Heart right ventricle (tissue), 16 donors: ENCODE data around the gene ACER3. TPM values are rescaled to one million over a fixed set of nuclear protein-coding genes. Genes with fewer than 3 reads are reported as not detected.
A peak's percentile ranks its signal among the peaks of the same experiment; 100 is the strongest.
"Not testable (repeated sequence)": the region's sequence is repeated elsewhere in the genome, so short reads cannot be mapped to it uniquely, and the experiment has no call there.

Experiments
- ATAC-seq, 8 donors: fragments of 200-7000 bp; cut with Tn5 transposase; one replicate each; pipeline ENCODE4 v1.9.1; 2020; ENCODE audit warnings: mild to moderate bottlenecking in 8 of 8, moderate library complexity in 8 of 8, moderate number of reproducible peaks in 1 of 8
- DNase-seq, 2 donors: peaks; one replicate each; pipeline ENCODE4 v3.0.0-alpha.2; 2020
- H3K27ac ChIP-seq, 10 donors: fragments of 200-600 bp; sonication (generic) in 2 of 10; one replicate each; pipeline versions ENCODE4 v1.5.0 to v1.8.0; 2020 to 2022; ENCODE audit warnings: mild to moderate bottlenecking in 3 of 10
- H3K27me3 ChIP-seq, 7 donors: fragments of 200-600 bp; one replicate each; pipeline ENCODE4 v1.8.0; 2021 to 2022; ENCODE audit warnings: mild to moderate bottlenecking in 2 of 7
- H3K36me3 ChIP-seq, 9 donors: fragments of 200-600 bp; sonication (generic) in 1 of 9; one replicate each; pipeline versions ENCODE4 v1.5.0 to v1.8.0; 2020 to 2022; ENCODE audit warnings: mild to moderate bottlenecking in 2 of 9
- H3K4me1 ChIP-seq, 9 donors: fragments of 200-600 bp; sonication (generic) in 1 of 9; one replicate each; pipeline versions ENCODE4 v1.5.0 to v1.8.0; 2020 to 2022; ENCODE audit warnings: mild to moderate bottlenecking in 4 of 9
- H3K4me3 ChIP-seq, 10 donors: fragments of 200-600 bp; sonication (generic) in 2 of 10; one replicate each; pipeline versions ENCODE4 v1.5.0 to v1.8.0; 2020 to 2022; ENCODE audit warnings: mild to moderate bottlenecking in 7 of 10, moderate library complexity in 2 of 10
- H3K9me3 ChIP-seq, 11 donors: fragments of 200-600 bp in 10 of 11; sonication (generic) in 2 of 11; one replicate each; pipeline versions ENCODE4 v1.5.0 to v1.8.0; 2013 to 2022; ENCODE audit warnings: mild to moderate bottlenecking in 2 of 11, control low read depth in 1 of 11, moderate library complexity in 1 of 11
- WGBS, 2 donors: extraction: QIAGEN DNeasy Blood & Tissue Kit; methylation state at CpG; one replicate each; pipeline ENCODE4 v1.1.7; 2013; ENCODE audit warnings: inconsistent platforms in 1 of 2; 5-methylcytosine and 5-hydroxymethylcytosine counted together
- intact Hi-C, 10 donors: fragments of 100-400 bp; cut with DNase I; formaldehyde crosslinking; loops; one replicate each; pipeline versions ENCODE4 v1.11.1 to v1.14.2; 2022
- polyA plus RNA-seq, 2 donors: library from polyadenylated mRNA; stranded (reverse); fragments of 200-250 nt; gene quantifications; one replicate each; pipeline ENCODE4 v1.2.3, GENCODE V29; 2013
- total RNA-seq, 10 donors: library from RNA; stranded (reverse); fragmentation: NEBNext Ultra II Directional in 3 of 10; extraction: Animal tissue kit (Norgen Biotek cat#: 25700) in 3 of 10; gene quantifications; one replicate each; pipeline versions ENCODE4 v1.2.1 to v1.2.4, GENCODE V29; 2021 to 2023
- TF ChIP-seq, protein P1 (sequence below), 9 donors: fragments of 200-600 bp; sonication (generic) in 2 of 9; IDR thresholded peaks; one replicate each; pipeline versions ENCODE4 v1.5.0 to v1.8.0; 2021 to 2022; ENCODE audit warnings: antibody characterized with exemption in 9 of 9, mild to moderate bottlenecking in 5 of 9, moderate library complexity in 1 of 9
- donor health status: Arrhythmogenic right ventricular cardiomyopathy.
- donor health status: ischemic (EF 13 %, LVEDD 7.1; RV severe dilation, severe dysfunction).
- donor health status: healthy with polysubstance abuse.
- donor health status: DM: no; HTN: yes; CAD: no.
- donor health status: DM: no; HTN: no; CAD: no.
- donor health status: ischemic (EF 25% LVEDD 6.9; RV normal size, moderate dysfunction).
- donor health status: ischemic (EF 25% LVEDD 5.7; RV mildly dilated, moderate dysfunction).
- donor health status: healthy.
- donor health status: DM: yes; HTN: yes; CAD: no.
- donor health status: Ischemic cardiomyopathy.
- donor health status: ischemic (EF 35%, LVEDD 5.7; RV mildly dilated, moderate dysfunction).
- donor health status: nonischemic (EF 11% LVEDD 7.7; RV severe dilation, severe dysfunction).
- donor health status: DM: yes; HTN: yes; CAD: no.
- donor health status: PGD.
- donor health status: ischemic (EF 29% LVEDD 5.4; RV normal size, mild dysfunction).
- donor health status: nonischemic (EF 23%, LVEDD 6.1; RV moderate dilation, normal function).

Gene ACER3
- total and polyA plus RNA-seq, 12 donors: 2.9 to 14.8 (median 9.6) TPM

DNA sequence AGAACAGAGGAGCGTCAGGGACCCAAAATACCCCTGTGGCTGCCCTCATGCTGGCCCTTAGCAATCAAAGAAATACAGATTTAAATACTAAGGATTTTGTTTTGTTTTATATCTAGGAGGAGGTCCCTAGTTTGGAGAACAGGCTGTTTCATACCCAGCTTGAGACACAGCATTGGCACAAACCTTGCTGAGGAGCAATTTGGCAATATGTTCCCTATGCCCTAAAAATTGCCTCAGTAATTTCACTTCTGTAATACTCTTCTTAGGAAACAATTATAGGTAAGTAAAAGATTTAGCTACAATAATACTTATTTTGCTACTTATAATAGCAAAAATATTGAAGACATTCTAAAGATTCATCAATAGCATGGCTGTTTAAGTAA, 40.5 kb upstream of the ACER3 start:
- peak overlapping the region in 2 of 10 donors; percentile 25 to 39 for H3K27ac ChIP-seq
- TF ChIP-seq, protein P1, sequence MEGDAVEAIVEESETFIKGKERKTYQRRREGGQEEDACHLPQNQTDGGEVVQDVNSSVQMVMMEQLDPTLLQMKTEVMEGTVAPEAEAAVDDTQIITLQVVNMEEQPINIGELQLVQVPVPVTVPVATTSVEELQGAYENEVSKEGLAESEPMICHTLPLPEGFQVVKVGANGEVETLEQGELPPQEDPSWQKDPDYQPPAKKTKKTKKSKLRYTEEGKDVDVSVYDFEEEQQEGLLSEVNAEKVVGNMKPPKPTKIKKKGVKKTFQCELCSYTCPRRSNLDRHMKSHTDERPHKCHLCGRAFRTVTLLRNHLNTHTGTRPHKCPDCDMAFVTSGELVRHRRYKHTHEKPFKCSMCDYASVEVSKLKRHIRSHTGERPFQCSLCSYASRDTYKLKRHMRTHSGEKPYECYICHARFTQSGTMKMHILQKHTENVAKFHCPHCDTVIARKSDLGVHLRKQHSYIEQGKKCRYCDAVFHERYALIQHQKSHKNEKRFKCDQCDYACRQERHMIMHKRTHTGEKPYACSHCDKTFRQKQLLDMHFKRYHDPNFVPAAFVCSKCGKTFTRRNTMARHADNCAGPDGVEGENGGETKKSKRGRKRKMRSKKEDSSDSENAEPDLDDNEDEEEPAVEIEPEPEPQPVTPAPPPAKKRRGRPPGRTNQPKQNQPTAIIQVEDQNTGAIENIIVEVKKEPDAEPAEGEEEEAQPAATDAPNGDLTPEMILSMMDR (IDR thresholded peaks at IDR 0.05): no peak
- H3K27me3 ChIP-seq: no peaks in the 10 kb centered on the region
- 73 to 100% methylated on average over 1 of the region's 1 CpG for WGBS, 2 donors
- peaks cover 0 to 27% (median 16%) of the 10 kb centered on the region in 9 donors for H3K4me1 ChIP-seq
- ATAC-seq: no peak
- intact Hi-C loops: no loop called here
- DNase-seq: no peak
- no peaks in the 10 kb centered on the region for H3K36me3 ChIP-seq
- H3K9me3 ChIP-seq: peaks cover 0 to 24% (median 10%) of the 10 kb centered on the region in 11 donors
- H3K4me3 ChIP-seq: no peak overlapping the region

DNA sequence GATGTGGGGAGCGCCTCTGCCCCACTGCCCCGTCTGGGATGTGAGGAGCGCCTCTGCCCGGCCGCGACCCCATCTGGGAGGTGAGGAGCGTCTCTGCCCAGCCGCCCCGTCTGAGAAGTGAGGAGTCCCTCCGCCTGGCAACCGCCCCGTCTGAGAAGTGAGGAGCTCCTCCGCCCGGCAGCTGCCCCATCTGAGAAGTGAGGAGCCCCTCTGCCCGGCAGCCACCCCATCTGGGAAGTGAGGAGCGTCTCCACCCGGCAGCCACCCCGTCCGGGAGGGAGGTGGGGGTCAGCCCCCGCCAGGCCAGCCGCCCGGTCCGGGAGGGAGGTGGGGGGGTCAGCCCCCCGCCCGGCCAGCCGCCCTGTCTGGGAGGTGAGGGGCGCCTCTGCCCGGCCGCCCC, 39.3 kb upstream of the ACER3 start:
- intact Hi-C loops, H3K4me3 ChIP-seq, DNase-seq, H3K27ac ChIP-seq, ATAC-seq, H3K36me3 ChIP-seq, H3K27me3 ChIP-seq: not testable (repeated sequence)
- 95 to 97% methylated on average over 25 to 29 of the region's 29 CpGs for WGBS, 2 donors
- peaks cover 0 to 37% (median 22%) of the 10 kb centered on the region in 9 donors for H3K4me1 ChIP-seq
- peaks cover 0 to 11% (median 0%) of the 10 kb centered on the region in 11 donors for H3K9me3 ChIP-seq

DNA sequence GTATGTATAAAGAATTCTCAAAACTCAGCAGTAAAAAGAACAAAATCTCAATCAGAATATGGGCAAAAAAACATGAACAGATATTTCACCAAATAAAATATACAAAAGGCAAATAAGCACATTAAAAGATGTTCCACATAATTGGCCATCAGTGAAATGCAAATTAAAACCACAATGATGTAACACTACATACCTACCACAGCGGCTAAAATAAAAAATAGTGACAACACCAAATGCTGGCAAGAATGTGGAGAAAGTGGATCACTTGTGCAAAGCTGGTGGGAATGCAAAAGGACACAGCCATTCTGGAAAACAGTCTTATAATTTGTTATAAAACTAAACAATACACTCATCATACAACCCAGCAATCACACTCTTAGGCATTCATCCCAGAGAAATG, 38.3 kb upstream of the ACER3 start:
- Histone ChIP-seq H3K4me1 (peaks cover 0 to 37% (median 22%) of the 10 kb centered on the region in 9 donors), H3K27ac (peak overlapping the region in 2 of 10 donors; percentile 6 to 10), H3K36me3 (no peaks in the 10 kb centered on the region), H3K9me3 (peaks cover 0 to 1% (median 0%) of the 10 kb centered on the region in 11 donors), H3K4me3 (no peak overlapping the region), H3K27me3 (no peaks in the 10 kb centered on the region)
- intact Hi-C loops: no loop called here
- ATAC-seq (no peak), DNase-seq (no peak)
- TF ChIP-seq, protein P1 (IDR thresholded peaks at IDR 0.05): no peak
- WGBS, 2 donors: 96 to 98% methylated on average over 1 of the region's 1 CpG

DNA sequence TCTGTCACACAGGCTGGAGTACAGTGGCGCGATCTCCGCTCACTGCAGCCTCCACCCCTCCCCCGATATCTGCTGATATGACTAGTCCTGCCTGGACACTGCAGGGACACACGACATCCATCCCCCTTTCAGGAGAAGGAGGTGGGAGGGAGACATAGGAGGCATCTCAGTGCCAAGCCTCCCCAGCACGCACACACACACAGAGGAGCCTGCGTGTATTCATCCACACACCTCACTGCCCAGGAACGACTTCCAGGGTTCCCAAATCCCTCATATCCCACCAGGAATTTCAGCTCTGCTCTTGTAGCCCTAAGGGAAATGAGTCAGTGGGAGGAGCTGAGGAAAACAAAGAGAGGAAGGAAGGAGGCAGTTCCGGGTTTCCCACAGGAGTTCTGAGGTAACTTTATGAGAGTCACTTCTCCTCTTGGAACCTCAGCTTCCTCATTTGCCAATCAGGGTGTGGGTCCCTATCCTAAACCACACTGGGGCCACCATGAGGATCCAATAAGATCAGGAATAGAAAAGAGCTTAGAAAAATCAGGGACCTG, 37.2 kb upstream of the ACER3 start:
- no peaks in the 10 kb centered on the region for H3K36me3 ChIP-seq
- peak overlapping the region; percentile 75 to 95 (median 86) for H3K27ac ChIP-seq
- intact Hi-C loops: no loop called here
- ATAC-seq: peak; percentile 86 to 97 (median 94)
- no peaks in the 10 kb centered on the region for H3K27me3 ChIP-seq
- TF ChIP-seq, protein P1 (IDR thresholded peaks at IDR 0.05): no peak
- no peaks in the 10 kb centered on the region for H3K9me3 ChIP-seq
- 44 to 45% methylated on average over 9 of the region's 9 CpGs for WGBS, 2 donors
- DNase-seq: peak in 1 of 2 donors; percentile 80
- peaks cover 0 to 37% (median 22%) of the 10 kb centered on the region in 9 donors for H3K4me1 ChIP-seq
- H3K4me3 ChIP-seq: peak overlapping the region in 5 of 10 donors; percentile 6 to 36 (median 25)
